GM18498 (cell line): ENCODE data around the gene LRP8.
"Not testable (repeated sequence)": the region's sequence is repeated elsewhere in the genome, so short reads cannot be mapped to it uniquely, and the experiment has no call there.

Experiments used
- ATAC-seq: cut with Tn5 transposase; IDR thresholded peaks from one replicate; pipeline ENCODE4 v1.9.1; 2021; ENCODE audit warnings: mild to moderate bottlenecking, moderate library complexity; ENCODE audit not compliant: unreplicated experiment

The LRP8 gene

DNA sequence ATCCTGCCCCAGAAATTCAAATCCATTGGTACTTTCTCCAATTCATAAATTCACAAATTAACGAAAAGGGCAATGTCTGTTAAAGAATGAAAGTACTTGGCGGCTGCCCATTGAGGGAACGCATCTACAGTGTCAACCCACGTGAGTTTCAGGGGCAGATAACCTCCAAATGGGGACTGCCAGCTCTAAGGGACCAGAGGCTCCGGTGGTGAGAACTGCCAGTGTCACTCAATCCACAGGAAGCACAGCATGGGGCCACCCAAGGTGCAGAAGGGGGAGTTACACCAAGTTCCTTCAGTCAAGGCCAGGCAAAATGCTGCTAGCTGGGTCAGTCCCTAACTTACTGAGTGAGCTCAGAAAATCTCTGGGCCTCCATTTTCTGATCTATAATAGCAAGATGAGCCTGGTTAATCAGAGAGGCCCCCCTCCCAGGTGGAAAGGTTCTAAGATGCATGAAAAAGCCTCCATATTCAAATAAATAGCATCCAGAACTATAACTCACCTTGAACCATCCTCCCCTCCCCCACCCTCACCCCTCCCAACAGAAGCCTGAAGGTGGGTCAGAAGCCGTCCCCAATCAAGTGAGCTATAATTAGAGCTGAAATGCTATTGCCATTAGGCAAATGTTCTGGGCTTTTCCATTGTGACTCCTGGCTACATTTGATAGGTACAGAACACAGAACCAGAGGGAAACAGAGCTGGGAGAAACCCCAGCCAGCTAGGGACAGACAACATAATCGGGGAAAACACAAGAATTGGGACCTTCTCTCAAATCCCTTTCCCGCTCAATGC is 41.7 kb downstream of the LRP8 start:
- peak; percentile 47 for ATAC-seq

DNA sequence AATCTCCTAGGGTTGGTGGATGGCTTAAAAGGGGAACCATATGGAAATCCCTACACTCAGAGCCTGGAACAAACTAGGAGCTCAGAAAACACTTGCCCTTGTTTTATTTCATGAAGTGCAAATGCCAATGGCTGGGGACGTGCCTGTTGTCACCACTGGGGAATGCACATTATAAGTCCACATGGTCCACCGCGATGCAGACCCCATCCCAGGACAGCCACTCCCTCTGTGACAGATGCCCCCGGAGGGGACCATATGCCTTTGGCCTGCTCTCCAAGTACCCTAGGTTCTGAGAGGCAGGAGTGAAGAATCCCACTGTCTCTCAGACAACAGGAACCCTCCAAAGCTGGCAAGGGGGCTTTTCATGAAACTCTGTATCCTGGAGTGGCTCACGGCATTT is 42.3 kb downstream of the LRP8 start:
- ATAC-seq, result no peak

DNA sequence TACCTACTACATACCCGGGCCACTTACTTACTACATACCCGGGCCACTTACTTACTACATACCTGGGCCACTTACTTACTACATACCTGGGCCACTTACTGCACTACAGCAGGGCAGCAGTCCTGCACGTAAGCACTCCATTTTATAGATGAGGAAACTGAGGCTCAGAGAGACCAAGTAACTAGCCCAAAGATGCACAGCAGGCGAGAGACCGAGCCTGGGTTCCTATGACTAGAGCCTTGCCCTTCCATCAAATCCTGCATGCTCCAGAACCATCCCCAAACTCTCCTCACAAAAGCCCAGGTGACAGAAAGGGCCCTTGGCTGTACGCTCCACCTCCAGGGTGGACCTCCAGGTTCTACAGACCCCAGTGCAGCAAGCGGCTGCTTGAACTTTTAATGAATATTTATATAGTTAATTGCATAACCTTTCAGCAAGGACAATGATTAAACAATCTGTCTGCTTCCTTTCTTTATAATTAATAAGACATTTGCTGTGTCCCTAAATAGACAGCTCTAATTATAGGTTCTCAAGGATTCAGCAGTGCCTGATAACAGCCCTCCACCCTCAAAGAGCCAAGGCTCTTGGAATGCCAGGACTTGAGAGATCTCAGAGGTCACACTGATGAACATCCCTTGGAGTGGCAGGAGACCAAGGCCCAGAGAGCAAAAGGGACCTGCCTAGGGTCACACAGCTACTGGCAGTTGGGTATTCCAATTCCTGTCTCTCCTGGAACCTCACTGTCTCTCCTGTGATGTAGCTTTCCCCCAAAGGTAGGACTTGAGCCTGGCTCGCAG is 43.4 kb downstream of the LRP8 start:
- ATAC-seq, result no peak

DNA sequence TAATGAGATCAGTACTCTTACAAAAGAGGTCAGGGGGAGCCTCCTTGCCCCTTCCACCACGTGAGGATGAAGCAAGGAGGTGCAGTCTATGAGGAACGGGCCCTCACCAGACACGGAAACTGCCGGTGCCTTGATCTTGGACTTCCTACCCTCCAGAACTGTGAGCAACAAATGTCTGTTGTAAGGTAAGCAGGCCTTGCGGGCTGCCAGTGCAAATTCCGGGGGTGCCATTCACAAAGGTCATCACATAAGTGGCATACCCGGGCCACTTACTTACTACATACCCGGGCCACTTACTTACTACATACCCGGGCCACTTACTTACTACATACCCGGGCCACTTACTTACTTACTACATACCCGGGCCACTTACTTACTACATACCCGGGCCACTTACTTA is 44.7 kb downstream of the LRP8 start:
- not testable (repeated sequence) for ATAC-seq

DNA sequence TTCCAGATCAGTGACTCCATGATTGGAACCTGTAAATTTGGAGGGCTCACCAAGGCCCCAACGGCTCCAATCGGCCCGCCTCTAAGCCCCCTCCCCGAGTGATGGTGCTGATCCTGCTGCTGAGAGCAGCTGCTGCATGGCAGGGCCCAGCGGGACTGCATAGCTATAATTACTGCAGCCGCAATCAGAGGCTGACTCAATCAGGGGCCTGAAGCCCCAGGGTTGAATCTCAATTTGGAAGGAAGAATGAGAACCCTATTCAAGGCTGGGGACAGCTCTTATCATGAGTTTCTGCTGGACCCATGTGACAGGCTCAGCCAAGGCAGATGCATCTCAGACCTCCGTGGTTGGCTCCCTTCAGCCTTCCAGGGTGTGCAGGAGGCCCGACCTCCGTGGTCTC is 46.7 kb downstream of the LRP8 start:
- ATAC-seq, result no peak

DNA sequence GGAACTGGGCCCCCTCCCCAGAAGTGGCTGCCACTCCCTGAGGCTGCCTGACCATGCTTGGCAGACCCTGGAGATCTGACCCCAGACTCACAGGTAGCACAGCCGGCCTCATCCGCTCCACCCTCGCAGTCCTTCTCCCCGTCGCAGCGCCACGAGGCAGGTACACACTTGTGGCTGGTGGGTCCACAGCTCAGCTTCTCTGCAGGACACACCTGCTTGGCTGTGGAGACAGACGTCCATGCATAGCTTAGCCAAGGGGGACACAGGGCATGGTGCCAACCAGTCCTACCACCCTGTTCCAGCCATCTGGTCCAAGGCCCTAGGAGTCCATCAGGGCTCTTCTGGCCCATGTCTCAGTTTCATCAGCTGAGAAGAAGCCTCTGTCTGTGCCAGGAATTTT is 47.4 kb downstream of the LRP8 start:
- ATAC-seq, result no peak

DNA sequence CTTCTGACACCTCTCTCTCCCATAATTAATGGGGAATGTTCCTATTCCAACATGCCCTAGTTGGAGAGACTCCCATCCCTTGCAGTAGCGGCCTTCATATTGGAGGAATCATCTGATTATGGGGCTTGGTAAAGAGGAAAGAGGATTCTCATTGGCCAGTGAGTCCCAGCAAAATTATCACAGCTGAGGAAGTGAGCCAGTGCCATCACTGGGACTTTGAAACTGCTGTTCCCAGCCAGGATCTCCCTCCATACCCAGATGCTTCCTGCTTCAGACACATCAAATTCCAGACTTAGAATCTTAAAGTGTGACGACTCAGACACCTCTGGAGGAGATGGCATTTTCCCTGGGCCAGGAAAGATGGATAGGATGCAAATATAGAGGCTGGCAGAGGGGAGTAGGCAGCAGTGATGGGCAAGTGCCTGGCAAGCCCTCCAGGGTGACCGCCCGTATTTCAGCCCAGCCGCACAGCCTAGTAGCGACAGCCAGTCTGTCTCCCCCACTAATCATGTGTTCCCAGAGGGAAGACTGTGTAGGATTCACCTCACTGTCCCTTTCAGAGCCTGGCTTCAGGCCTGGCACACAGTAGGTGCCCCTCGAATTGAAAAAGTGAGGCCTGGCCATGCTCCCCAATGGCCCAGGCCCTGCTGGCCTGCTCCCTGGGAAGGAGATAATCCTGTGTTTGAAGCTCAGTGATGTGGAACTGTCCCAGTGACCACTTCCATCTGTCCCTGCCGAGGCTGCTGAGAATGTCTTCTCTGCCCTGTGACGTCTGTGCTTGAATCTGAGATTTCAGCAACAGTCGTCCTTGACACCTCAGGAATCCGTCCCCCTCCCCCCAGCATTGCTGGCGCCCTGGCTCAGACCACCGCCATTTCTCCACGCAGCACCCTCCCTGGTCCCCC is 48.3 kb downstream of the LRP8 start:
- ATAC-seq, result no peak

DNA sequence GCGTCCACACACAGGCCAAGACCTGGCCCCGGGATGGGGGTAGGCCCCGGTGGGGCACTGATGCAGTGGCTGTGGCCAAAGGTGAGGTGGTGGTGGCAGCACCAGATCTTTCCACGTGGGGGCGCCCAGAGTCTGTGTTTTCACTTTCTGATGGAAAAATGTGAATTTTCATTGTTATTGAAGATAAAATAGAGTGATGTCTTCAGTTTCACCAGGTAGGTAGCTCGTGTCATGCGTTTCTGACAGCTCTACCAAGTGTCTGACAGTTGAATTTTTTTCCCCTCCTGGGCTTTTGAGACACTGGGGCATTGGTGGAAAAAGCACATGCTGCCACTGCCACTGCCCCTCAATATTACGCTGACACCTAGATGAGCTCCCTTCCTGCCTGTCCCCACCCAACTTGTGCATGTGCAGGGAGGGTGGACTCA is 49.6 kb downstream of the LRP8 start:
- ATAC-seq, result no peak

DNA sequence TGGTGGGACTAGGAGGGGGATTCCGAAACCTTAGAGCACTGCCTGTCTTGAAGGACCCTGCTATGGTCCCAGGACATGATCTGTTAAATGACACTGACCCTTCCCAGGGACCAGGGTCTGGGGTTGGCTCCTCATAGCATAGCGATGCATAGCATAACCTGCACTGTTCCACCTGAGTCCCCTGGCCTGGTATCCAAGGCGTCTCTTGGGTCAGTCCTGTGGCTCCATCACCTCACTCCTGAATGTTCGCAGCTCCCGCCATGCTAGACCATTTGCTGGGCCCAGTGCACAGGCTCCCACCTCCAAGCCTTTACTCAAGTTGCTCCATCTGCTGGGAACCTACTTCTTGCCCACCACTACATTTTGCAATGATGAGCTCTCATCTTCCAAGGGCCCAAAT is 50.5 kb downstream of the LRP8 start:
- ATAC-seq, result no peak

DNA sequence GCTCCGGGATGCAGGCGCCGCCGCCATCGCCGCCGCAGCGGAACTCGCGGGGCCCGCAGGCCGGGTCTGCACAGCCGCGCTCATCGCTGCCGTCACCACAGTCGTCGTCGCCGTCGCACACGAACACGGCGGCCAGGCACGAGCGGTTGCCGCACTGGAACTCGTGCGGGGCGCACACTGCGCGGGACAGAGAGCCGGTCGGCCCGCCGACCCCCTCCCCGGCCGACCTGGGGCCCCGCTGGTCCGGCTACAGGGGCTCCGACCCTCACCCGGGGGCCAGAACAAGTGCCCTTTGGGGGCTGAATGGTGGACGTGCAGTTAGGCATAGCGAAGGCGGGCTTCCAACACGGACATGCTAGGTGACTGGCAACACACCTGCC is 51.0 kb downstream of the LRP8 start:
- no peak for ATAC-seq

DNA sequence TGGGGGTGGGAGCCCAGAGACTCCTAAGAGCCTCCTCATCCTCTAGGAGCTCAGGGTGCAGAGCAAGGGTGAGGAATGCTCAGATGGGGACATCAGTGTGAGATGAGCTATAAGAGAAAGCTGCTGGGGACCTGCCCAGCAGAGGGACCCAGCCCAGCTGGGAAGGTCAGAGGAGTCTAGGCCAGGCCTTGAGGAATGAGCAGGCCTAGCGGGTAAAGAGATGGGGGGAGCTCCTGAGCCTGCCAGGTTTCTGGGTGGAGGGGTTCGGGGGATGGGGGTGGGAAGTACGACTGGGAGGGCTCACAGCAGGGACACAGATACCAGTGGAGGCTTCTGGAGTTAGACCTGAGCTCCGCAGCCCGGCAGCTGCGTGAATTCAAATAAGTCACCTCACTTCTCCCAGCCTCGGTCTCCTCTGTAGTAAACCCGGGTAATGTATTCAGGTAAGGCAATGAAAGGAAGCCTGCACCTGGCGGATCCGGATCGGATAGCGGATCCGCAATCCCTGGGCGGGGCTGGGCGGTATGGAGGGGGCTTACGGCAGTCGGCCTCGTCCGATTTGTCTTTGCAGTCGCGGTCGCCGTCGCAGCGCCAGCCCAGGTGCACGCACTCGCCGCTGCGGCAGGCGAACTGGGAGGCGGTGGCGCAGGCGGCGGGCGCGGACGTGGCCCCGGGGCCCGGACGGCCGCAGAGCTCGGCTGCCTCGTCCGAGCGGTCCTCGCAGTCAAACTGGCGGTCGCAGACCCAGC is 51.5 kb downstream of the LRP8 start:
- no peak for ATAC-seq

DNA sequence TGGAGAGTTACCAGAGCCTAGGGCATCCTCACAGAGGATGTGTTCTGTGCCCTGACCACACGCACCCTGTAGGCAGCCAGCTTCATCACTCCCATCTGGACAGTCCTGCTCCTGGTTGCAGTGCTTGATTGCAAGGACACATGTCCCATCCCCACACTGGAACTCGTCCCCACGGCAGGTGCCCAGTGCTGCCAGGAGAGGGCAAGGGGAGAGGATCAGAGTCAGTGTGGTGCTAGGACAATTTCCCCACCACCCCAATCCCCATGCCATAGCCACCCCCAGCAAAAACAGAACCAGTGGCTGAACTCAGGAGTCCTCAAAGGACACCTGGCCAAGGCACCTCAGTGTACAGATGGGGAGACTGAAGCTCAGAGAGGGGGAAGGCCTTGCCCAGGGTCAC is 52.3 kb downstream of the LRP8 start:
- no peak for ATAC-seq

DNA sequence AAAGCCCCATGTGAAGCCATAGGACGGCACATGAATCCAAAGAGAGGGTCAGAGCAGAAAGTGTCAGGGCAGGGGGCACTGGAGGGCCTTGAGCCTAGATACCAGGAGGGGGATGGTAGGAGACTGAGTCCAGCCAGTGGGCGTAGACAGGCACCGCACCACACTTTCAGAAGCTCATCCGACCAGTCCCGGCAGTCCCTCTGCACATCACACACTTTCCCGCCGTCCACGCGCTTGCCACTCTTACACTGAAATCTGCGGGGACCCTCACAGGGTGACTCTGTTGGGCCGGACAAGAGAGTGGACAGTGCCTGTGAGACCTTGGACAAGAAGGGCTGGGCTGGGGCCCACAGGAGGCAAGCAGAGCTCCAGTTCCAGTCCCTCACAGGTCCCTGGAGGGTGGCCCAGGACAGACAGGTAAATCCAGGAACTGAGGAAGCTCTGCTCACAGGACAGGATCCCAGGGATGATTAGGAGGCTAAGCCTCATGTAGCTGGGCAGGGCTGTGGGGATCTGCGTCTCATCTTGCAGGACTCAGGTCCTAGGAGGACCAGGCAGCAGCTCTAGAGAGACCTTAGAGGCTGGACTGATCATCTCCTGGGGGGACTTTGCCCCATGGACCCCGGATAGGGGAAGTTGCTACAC is 53.2 kb downstream of the LRP8 start:
- no peak for ATAC-seq

DNA sequence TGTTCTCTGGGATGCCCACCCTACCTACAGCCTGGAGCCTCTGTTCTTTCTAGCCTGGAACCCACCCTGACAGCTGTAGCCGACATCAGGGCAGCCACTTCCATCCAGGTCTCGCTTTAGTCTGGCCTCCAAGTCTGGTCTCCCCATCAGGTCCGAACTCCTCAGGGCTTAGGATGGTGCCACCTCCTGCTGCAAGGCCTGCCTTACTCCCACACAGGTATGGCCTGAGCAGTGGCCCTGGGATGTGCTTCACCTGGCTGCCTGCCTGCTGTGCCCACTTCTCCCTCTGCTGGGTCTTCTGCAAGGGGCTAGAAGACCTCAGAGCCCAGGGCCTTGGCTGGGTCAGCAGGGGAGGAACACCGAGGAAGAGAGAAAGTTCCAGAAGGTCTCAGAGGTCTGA is 53.8 kb downstream of the LRP8 start:
- ATAC-seq, result no peak

DNA sequence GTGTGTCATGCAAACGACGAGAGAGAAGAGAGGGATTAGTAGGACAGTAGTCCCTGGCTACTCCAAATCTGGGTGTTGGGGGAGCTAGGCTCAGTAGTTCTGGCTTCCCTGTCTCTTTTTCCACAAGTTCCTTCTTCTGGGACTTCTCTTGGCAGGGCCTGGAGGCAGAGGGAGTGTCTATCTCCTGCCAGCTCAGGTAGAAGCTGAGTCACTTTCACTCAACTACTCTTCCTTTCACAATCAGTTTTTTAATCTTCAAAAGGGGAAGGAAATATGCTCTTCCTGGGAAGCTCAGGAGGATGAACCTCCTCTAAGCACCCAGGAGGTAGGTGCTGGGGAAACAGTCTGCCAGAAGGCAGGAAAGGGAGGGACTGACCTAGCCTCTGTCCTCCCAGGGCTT is 54.3 kb downstream of the LRP8 start:
- no peak for ATAC-seq

DNA sequence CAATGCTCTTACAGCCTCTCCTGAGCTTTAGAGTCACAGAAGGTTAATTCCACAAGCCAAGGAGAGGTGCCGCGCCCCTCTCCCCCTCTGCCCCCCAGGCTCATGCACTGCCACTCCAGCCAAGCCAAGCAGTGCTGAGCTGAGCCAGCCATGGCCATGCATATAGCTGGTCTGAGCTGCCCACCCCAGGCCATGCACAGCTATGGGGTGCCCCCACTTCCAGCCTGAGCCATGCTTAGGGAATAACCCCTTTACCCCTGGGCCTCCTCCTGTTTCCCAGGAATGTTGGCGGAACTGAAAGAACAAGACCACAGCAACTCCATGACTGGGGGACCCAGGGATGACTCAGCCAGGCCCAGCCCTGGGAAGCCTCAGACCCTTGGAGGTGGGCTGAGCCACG is 55.5 kb downstream of the LRP8 start:
- no peak for ATAC-seq

DNA sequence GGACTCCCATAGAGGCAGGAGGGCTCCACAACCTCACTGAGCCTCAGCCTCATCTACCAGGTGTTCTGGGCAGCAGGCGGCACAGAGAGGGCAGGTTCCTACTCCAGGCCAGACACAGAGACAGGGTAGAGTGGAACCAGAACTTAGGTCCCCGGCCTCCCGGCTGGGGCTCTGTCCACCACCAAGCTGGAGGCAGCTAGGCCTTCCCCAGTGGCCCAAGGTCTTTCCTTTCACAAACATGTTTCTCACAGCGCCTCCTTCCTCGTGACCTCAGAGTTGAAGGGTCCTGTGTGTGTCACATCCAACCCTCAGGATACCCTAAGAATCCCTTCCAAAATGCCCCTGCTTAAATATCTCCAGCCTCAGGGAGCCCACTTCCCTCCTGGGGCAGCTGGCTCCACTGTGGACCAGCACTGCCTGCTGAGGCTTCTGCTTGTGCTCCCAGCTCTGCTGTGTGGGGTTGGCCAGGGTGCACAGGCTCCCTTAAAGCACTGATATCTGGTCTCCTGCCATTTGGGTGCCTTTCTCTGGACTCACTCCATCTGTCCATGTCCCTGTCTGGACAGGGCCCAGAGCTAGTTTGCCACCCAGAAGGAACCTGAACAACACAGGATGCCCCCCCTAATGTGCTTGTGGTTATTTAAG is 56.3 kb downstream of the LRP8 start:
- ATAC-seq, result no peak

DNA sequence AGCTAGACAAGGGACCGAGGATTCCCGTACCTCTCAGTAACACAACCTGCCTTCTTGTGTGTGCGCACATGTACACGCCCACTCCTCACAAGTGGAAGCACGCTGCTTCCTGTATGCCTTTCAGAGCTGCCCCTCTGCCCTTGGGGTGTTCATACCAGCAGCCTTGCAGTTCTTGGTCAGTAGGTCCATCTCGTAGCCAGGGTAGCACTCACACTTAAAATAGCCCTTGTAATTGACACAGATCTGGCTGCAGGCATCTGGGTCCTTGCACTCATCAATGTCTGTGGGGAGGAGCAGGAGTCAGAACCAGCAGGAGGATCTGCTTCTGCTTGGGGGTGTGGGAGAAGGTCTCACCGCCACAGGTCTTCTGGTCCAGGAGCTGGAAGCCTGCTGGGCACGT is 57.0 kb downstream of the LRP8 start:
- no peak for ATAC-seq

DNA sequence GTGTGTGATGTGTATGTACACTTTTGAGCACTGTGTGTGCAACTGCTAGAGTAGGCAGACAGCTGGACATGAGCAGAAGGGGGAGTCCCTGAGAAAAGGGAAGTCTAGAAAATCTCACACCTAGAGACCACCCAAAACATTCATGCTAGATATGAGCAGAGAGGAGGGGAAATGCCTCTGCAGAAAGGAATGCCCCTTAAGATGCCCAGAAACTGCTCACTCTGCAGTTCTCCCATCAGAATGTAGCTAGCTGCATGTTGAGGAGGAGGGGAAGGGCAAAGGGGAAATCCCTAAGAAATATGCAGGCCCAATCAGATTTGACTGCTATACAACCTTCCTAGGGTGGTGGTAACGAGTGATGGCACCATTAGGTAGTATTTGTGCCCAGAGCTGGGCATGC is 57.8 kb downstream of the LRP8 start:
- ATAC-seq, result no peak

DNA sequence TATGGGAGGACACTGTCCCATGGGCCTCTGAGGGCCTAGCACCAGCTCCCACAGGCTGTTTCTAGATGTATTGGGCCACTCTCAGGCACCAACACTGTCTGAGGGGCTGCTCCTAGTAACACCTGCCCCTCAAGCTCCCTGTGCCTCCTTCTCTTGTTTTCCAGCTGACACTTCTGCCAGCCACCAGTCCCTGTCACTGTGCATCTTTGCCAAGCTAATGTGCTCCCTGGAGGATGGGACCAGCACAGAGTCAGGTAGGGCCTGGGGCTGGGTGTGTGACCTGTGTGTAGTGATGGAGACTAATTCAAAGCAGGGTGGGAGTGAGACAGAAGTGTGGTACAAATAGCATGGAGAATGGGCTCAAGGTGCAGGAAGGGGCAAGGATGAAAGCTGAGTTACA is 60.1 kb downstream of the LRP8 start:
- no peak for ATAC-seq
